ENCODE results near the gene ST6GALNAC3.

ST6GALNAC3 gene

GRCh38 chr1:76408303-76408702 lies 333.8 kb downstream of the ST6GALNAC3 start:
- H3K36me3 ChIP-seq: no peaks in the 10 kb centered on the region
- no peaks in the 10 kb centered on the region for H3K27me3 ChIP-seq
- intact Hi-C loops (cut with DNase I; ENCODE audit: low total_unique reads): no loop called here
- no peak overlapping the region for H3K27ac ChIP-seq
- H3K4me1 ChIP-seq: no peaks in the 10 kb centered on the region
- H3K9me3 ChIP-seq: no peaks in the 10 kb centered on the region
- no peak for DNase-seq
- no peak for TF ChIP-seq CTCF (IDR thresholded peaks at IDR 0.05)
- no peak overlapping the region for H3K4me3 ChIP-seq

DNA sequence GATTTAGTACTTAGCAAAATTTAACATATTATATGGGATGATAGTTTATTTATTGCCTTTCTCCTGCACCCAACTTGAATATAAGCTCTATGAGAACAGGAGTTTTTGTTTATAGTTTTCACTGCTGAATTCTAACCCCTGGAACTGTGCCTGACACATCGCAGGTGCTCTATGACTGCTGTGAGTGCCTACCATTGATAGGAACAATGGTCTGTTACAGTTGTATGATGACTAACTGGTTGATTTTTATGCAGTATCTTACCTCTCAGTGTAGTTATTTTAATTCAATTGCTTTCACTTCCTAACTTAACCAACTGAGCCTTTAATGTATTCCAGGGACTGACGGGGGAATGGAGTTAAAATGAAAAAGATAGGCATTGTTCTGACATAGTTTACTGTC lies 336.0 kb downstream of the ST6GALNAC3 start:
- no peak for TF ChIP-seq CTCF (IDR thresholded peaks at IDR 0.05)
- Histone ChIP-seq H3K27me3 (no peaks in the 10 kb centered on the region), H3K36me3 (no peaks in the 10 kb centered on the region), H3K9me3 (no peaks in the 10 kb centered on the region), H3K4me1 (no peaks in the 10 kb centered on the region), H3K4me3 (no peak overlapping the region), H3K27ac (no peak overlapping the region)
- DNase-seq: no peak
- intact Hi-C loops (cut with DNase I; ENCODE audit: low total_unique reads): no loop called here

DNA sequence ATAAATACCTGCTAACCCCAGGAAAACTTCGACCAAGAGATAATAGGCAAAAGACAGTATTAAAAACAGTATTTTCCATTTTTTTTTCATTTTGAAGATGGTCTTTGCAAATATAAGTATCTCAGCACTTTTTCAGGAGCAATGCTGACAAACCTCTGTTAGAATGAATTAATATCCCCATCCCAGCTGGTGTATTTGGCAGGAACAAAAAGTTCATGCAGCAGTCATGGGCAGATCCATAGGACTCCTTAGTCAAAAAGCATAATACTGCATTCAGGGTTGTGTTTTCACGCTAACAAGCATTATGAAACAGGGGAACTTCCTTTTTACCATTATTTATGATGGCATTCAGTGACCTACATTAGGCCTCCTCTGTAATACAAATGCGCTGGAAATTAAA lies 344.0 kb downstream of the ST6GALNAC3 start:
- peaks cover 0 to 33% (median 3%) of the 10 kb centered on the region in 4 donors for H3K4me1 ChIP-seq
- no peak overlapping the region for H3K4me3 ChIP-seq
- intact Hi-C loops (cut with DNase I; ENCODE audit: low total_unique reads): no loop called here
- H3K9me3 ChIP-seq: no peaks in the 10 kb centered on the region
- H3K27ac ChIP-seq: no peak overlapping the region
- TF ChIP-seq CTCF (IDR thresholded peaks at IDR 0.05): no peak
- no peak for DNase-seq
- no peaks in the 10 kb centered on the region for H3K27me3 ChIP-seq
- H3K36me3 ChIP-seq: no peaks in the 10 kb centered on the region

DNA sequence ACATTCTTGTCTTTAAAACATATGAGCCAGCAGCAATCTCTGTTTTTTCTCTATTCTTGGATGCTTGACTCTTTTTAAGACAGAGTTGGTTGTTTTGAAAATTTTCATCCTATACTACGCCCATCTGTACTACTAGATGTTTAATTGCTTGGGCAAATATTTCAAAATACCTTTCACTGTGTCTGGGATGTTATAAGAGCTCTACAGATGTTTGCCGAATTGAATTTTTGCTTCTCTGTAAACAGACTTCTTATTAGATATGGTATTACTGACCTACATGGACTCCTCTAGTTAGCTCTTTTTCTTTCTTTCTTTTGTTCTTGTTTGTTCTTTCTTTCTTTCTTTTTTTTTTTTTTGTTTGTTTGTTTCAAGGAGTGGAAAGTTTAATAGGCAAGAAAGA lies 345.1 kb downstream of the ST6GALNAC3 start:
- no peak for TF ChIP-seq CTCF (IDR thresholded peaks at IDR 0.05)
- no peaks in the 10 kb centered on the region for H3K36me3 ChIP-seq
- peak overlapping the region in 1 of 2 donors; percentile 56 for H3K27ac ChIP-seq
- no peak overlapping the region for H3K4me3 ChIP-seq
- peaks cover 0 to 44% (median 3%) of the 10 kb centered on the region in 4 donors for H3K4me1 ChIP-seq
- no peaks in the 10 kb centered on the region for H3K9me3 ChIP-seq
- DNase-seq: no peak
- H3K27me3 ChIP-seq: no peaks in the 10 kb centered on the region
- intact Hi-C loops (cut with DNase I; ENCODE audit: low total_unique reads): no loop called here

- intact Hi-C loops (cut with DNase I; ENCODE audit: low total_unique reads): no loop called here
- Histone ChIP-seq H3K4me3 (peak overlapping the region in 1 of 2 donors; percentile 13), H3K36me3 (no peaks in the 10 kb centered on the region), H3K27me3 (no peaks in the 10 kb centered on the region), H3K27ac (peak overlapping the region in 1 of 2 donors; percentile 61), H3K9me3 (no peaks in the 10 kb centered on the region), H3K4me1 (peaks cover 0 to 55% (median 3%) of the 10 kb centered on the region in 4 donors)
- no peak for DNase-seq
- TF ChIP-seq CTCF (IDR thresholded peaks at IDR 0.05): no peak
Measured at GRCh38 chr1:76425201-76426145, 350.9 kb downstream of the ST6GALNAC3 start.

All from tibial artery (tissue), 4 donors.